ENCODE measurements around the gene CACNA1G. TPM values are rescaled to one million over a fixed set of nuclear protein-coding genes. Genes with fewer than 3 reads are reported as not detected.

Gene CACNA1G
- total and polyA plus RNA-seq, 9 of the 15 experiments (the other 6 are each of a cell fraction or from before 2014, with no cell fraction given), result 0.01 TPM; not detected in 8

- TF ChIP-seq NONO (IDR thresholded peaks at IDR 0.05; ENCODE audit: low read depth in 2 of 2, low read length in 1 of 2) (no peak), BACH1 (tag; IDR thresholded peaks at IDR 0.05) (no peak), BCLAF1 (IDR thresholded peaks at IDR 0.05; ENCODE audit: borderline replicate concordance in 1 of 2, control insufficient read depth in 1 of 2, low read depth in 2 of 2, low read length in 1 of 2) (no peak), MED1 (CRISPR knock-in tag; IDR thresholded peaks at IDR 0.05; ENCODE audit: borderline replicate concordance) (no peak), ERF (CRISPR knock-in tag; IDR thresholded peaks at IDR 0.05) (no peak), HEY1 (CRISPR knock-in tag; IDR thresholded peaks at IDR 0.05; ENCODE audit: borderline replicate concordance) (no peak), DNMT1 (IDR thresholded peaks at IDR 0.05) (no peak), NFATC3 (IDR thresholded peaks at IDR 0.05) (no peak), ADNP (tag; IDR thresholded peaks at IDR 0.05) (no peak), KLF1 (tag; IDR thresholded peaks at IDR 0.05) (no peak), NUFIP1 (IDR thresholded peaks at IDR 0.05; ENCODE audit: partially characterized antibody) (no peak), POLR3A (IDR thresholded peaks at IDR 0.05; ENCODE audit: borderline replicate concordance, extremely low read depth, insufficient read depth, insufficient read length) (no peak), ZNF75A (CRISPR knock-in tag; IDR thresholded peaks at IDR 0.05) (no peak), ASH1L (IDR thresholded peaks at IDR 0.05; ENCODE audit: borderline replicate concordance, low read depth, partially characterized antibody) (no peak), MCM2 (IDR thresholded peaks at IDR 0.05; ENCODE audit: low read depth) (no peak), EWSR1 (IDR thresholded peaks at IDR 0.05; ENCODE audit: borderline replicate concordance, low read depth, partially characterized antibody) (no peak), RBM34 (IDR thresholded peaks at IDR 0.05; ENCODE audit: borderline replicate concordance, insufficient read depth, low read length) (no peak), CHD1 (IDR thresholded peaks at IDR 0.05; ENCODE audit: low read length) (no peak)
- TF ChIP-seq, protein P1, sequence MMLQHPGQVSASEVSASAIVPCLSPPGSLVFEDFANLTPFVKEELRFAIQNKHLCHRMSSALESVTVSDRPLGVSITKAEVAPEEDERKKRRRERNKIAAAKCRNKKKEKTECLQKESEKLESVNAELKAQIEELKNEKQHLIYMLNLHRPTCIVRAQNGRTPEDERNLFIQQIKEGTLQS (IDR thresholded peaks at IDR 0.05), result peak; percentile 36
- TF ChIP-seq, protein P1 (CRISPR knock-in tag; conservative IDR thresholded peaks at IDR 0.05), result no peak
- TF ChIP-seq, protein P2, sequence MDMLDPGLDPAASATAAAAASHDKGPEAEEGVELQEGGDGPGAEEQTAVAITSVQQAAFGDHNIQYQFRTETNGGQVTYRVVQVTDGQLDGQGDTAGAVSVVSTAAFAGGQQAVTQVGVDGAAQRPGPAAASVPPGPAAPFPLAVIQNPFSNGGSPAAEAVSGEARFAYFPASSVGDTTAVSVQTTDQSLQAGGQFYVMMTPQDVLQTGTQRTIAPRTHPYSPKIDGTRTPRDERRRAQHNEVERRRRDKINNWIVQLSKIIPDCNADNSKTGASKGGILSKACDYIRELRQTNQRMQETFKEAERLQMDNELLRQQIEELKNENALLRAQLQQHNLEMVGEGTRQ (CRISPR knock-in tag; IDR thresholded peaks at IDR 0.05), result no peak
- TF ChIP-seq, protein P3, sequence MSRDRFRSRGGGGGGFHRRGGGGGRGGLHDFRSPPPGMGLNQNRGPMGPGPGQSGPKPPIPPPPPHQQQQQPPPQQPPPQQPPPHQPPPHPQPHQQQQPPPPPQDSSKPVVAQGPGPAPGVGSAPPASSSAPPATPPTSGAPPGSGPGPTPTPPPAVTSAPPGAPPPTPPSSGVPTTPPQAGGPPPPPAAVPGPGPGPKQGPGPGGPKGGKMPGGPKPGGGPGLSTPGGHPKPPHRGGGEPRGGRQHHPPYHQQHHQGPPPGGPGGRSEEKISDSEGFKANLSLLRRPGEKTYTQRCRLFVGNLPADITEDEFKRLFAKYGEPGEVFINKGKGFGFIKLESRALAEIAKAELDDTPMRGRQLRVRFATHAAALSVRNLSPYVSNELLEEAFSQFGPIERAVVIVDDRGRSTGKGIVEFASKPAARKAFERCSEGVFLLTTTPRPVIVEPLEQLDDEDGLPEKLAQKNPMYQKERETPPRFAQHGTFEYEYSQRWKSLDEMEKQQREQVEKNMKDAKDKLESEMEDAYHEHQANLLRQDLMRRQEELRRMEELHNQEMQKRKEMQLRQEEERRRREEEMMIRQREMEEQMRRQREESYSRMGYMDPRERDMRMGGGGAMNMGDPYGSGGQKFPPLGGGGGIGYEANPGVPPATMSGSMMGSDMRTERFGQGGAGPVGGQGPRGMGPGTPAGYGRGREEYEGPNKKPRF (IDR thresholded peaks at IDR 0.05; ENCODE audit: low read depth, low read length), result no peak
Observed at GRCh38 chr17:50640686-50641351, 80.3 kb downstream of the CACNA1G start (continued).
